Nucleus accumbens (tissue), 56 donors: ENCODE measurements around the gene ARHGAP18.

Experiments
- DNase-seq, 56 donors: peaks; one replicate each; lab custom pipeline; 2025; lab: John Stamatoyannopoulos, UW

ARHGAP18 gene, protein sequence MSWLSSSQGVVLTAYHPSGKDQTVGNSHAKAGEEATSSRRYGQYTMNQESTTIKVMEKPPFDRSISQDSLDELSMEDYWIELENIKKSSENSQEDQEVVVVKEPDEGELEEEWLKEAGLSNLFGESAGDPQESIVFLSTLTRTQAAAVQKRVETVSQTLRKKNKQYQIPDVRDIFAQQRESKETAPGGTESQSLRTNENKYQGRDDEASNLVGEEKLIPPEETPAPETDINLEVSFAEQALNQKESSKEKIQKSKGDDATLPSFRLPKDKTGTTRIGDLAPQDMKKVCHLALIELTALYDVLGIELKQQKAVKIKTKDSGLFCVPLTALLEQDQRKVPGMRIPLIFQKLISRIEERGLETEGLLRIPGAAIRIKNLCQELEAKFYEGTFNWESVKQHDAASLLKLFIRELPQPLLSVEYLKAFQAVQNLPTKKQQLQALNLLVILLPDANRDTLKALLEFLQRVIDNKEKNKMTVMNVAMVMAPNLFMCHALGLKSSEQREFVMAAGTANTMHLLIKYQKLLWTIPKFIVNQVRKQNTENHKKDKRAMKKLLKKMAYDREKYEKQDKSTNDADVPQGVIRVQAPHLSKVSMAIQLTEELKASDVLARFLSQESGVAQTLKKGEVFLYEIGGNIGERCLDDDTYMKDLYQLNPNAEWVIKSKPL

DNA sequence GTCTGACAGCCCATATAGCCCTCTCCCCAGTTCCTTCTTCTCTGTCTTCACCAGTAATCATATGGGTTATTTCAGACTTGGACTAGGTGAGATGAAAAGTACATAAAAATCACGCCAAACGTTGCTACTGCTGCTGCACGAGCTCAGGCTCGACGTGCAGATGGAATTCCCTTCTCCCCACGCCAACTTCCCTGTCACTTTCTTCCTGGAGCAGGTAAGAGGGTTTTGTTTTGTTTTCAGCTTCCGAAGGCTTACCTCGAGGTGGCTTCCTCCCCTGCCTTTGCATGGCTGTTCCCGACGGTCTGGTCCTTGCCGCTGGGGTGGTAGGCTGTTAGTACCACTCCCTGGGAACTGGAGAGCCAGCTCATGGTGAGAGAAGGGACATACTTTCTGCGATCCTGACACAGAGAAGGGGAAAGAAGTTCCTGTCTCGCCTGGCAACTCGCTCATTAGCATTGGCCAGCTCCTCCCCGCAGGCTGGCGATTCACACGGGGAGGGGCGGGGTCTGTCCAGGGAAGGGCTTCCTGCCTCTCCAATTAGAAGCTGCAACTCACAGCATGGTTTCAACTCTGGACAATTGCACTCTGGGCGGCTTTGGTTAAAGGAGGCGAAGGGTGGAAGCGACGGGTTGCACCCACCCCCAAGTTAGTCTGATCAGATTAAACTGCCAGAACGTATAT, at the start of gene ARHGAP18:
Gene ARHGAP18, minus strand, starts transcription at position 409 of the 681 bp plus-strand sequence. Its CDS starts 41 bp downstream, at position 368.
- DNase-seq: peak in 52 of 56 donors; percentile 6 to 82 (median 39)

DNA sequence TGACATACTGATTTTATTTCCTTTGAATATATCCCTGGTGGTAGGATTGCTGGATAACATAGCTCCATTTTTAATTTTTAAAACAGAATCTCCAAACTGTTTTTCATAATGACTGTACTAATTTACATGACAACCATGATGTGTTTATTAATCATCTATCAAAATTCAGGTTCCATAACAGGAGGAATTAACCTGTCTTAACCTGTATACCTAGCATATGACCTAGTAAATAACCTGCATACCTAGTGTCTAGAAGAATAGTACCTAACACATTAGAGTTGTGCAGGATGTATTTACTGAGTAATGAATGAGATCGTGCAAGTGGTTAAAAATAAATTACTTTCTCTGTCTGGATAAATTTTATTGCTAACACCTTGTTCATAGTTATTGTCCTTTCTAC, 45.8 kb upstream of the ARHGAP18 start:
- DNase-seq: no peak

DNA sequence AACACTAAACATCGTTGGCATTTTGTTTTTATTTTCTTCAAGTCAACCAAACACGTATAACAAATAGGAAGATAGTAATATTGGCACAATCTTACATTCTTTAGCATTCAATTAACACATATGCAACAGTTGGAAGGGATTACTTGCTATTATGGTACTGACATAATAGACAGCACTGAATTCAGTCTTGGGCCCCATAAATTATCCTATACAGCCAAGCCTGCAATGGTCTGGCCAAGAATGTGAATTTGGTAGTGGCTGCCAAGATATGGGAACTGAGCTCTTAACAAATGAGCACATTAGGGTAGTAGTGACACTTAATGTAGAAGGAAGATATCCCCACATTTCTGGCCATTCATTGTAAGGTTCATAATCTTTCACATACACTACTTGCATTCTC, 44.8 kb upstream of the ARHGAP18 start:
- DNase-seq: no peak

DNA sequence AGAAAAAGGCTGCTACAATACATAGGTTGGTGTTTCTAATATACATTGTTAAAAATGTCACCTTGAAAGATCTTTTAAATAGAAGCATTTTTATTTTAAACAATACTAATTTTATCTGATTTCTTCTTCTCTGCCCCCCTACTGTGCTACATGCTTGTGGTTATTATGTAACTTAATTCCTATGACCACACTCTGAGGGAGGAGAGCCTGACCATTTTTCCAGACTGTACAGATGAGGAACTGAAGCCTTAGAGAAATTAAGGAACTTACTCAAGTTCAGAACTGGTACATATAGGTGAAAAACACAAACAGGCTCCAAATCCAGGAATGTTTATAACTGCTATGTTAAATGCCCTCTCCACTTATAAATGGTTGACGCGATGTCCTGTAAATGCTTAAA, 43.4 kb upstream of the ARHGAP18 start:
- no peak for DNase-seq

DNA sequence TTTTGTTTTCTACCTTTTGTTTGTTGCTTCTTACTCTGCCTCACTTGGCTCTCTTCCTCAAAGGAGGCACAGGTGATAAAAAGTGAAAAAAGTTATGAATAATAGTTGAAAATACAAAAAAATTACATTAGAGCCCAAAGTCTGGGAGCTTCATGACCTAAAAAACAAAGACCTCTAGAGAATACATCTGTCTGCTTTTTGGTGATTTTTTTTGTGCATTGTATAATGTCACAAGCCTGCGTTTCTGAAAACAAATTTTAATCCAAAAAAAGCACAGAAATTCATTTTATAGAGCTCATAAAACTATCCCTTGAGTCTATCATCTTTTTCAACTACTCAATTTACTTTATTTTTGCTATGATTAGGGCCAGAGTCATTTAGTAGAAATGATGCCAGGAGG, 41.4 kb upstream of the ARHGAP18 start:
- DNase-seq: no peak

DNA sequence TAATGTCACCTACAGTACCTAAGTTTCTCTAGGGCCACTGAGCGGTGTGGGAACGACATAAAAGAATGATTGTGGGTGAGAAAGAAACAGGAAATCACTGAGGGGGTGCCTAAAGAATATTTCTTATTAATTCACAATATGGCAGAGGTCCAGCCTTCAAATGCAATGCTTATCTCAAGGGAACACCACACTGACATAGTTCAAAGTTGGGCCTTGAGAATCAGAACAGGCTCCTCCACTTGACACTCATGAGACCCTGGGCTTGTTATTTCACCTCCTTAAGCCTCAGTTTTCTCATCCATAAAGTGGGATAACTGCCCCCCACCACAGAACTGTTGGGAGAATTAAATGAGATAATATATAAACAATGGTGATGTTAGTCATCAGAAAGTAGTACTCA, 40.4 kb upstream of the ARHGAP18 start:
- DNase-seq: no peak

DNA sequence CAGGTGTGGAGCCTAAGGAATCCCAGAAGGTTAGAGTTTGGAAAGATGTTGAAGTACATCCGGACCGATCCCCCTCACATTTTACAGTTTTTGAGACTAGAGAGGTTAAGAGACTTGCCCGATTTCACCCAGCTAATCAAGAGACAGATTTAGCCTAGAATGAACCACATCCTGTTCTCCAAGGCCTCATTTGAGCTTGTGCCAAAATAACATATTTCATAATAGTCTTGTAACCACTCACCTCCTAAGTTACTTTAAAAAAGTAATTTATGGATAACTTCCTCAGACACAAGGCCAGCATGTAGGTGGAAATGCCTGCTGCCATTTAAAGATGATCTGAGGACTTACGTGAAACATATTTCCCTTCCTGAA, 39.8 kb upstream of the ARHGAP18 start:
- no peak for DNase-seq

DNA sequence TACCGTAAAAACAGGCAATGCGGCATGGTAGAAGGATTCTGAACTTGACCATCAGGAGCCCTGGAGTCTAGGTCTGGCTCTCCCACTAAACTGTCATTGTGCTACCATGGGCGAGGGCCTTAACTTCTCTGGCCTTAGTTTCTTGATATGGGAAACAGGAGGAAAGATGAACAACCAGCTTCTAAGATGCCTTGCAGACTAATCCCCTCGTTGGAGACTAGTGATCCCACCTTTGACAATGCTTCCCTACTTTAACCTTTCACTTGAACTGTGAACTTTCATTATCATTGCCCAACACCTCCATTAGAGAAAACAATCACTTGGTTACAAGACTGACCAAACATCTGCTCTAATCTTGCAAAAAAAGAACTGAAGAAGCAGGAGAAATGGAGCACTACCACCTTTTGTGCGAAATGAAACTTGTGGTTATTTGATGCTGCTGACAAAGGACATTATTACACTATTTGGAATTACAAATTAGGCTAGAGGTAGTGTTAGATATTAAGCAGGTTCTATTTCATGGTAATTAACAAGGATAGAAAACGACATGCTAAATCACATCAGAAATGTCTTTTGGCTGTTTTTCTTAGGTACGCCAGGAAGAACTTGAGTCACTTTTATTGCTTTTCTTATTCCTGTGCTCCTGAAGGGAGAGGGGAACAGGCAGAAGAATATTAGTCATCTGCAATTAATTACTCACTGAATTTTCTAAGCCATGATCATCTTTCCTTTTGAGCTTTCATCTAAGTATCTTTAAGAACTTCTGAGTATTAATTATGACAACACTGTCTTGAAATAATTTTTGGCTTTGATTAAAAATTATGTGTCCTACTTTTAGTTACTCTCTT, 39.1 kb upstream of the ARHGAP18 start:
- DNase-seq: no peak

DNA sequence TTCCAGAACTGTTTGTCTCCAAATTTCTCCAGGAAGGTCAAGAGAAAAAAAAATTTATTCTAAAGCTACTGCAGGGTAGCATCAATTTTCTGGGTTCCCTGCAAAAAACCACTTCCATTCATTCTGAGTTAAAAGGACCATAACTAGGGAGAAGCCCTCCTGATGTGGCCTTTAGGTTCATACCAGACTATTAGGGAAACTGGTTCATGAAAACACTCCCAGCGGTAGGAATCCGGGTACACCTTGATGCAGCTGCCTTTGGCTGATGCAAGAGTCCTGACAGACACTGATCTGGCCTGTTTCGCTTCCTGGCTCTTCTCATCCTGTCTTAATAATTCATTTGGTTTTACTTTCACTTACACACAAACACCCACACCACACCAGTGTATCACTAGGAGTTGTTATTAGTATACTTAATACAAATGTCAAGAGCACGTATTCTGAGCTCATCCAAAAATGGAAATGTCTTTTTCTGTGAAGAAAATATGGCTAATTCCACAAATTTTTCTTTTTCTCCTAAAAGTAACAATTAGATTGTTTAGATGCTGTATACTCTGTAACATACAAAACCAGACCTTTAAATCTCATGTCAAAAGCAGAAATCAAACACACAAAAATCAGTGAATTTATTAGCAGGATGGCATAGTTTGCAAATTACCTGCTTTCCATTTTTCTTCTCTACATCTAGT, 38.4 kb upstream of the ARHGAP18 start:
- peak in 1 of 56 donors; percentile 7 for DNase-seq

DNA sequence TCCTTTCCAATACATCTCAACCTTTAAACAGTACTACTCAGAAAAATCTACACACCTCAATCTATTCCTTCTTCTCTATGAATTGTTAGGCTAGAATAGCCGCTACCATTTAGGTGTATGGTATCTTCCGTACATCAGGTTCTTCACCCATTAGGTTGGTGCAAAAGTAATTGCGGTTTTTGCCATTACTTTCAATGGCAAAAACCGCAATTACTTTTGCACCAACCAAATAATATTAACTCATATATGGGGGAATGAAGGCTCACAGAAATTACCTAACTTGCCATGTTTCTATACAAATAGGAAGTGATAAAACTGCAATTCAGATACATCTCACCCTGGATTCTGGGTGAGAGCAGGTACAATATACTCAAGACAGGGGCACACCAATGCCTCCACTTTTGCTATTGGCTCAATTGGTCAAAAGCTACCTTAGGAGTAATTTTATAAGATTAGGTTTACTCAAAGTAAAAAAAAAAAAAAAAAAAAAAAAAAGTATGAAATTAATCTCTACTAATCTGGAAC, 37.7 kb upstream of the ARHGAP18 start:
- DNase-seq: no peak

DNA sequence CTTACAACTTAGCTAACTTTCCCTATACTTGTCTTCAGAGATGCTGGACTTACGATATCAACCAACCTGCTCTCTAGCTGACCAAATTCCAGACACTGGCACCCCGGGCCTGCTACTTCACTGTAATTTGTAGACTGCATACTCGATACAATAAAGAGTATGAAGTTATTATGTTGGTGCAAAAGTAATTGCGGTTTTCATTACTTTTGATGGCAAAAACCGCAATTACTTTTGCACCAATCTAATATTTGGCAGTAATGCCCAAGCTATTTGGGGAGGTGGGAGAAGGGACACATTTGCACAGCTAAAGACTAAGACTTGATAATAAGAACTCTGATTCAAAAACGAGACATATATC, 34.9 kb upstream of the ARHGAP18 start:
- no peak for DNase-seq

DNA sequence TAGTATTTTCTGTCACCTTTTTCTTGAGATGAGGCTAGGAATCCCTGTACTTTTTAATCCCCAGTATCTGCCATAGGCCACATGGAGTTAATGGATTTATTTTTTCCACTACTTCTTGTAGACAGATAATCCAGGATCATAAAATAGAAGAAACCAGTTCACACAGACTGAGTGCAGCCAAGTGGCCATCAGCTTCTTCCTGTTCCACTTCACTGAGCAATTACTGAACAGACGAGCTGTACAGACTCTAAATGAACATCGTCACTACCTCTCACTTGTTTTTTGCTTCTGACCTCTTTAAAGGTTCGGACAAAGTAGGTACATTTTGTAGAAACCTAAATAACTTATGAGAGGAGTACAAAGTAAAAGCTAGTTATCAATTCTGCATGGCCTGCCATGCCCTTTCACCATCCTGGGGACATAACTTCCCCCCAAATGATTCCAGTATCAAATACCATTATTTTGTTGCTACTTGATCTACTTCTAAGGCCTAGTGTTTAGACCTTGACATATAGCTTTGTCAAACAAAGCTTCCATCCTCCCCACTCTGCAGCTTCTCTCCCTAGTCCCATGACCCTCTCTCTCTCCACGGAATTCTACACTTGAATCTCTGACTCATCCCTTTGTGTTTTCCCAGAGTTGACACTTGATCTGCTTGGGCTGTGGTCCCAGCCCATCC, 34.4 kb upstream of the ARHGAP18 start:
- peak in 1 of 56 donors; percentile 6 for DNase-seq

DNA sequence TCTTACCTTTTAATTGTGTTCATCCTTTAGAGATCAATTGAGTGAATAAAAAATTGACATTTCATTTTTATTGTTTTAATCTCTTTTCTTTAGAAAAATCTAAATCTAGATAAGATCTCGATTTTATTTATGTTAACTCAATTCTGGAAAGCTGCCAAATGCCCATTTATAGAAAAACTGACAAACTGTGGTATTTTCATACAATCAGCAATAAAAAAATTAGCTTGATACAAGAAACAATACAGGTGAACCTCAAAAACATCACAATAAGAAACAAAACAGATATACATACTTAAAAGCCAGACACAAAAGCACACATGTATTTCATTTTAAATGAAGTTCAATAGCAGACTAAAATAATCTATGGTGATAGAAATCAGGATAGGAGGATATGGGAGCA, 30.0 kb upstream of the ARHGAP18 start:
- DNase-seq: no peak

DNA sequence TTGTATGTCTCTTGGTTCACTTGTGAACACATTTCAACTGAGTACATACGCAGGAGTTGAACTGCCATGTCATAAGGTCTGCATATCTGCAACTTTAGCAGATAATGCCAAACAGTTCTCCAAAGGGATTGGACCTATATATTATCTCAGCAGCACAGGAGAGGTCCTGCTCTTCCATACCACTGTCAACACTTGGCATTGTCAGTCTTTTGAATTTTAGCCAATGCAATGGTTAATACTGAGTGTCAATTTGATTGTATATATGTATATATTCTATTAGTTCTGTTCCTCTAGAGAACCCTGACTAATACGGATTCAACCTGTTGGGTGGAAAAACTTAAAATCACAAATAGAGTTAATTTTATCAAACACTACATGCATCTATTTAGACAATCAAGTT, 26.1 kb upstream of the ARHGAP18 start:
- DNase-seq: no peak

DNA sequence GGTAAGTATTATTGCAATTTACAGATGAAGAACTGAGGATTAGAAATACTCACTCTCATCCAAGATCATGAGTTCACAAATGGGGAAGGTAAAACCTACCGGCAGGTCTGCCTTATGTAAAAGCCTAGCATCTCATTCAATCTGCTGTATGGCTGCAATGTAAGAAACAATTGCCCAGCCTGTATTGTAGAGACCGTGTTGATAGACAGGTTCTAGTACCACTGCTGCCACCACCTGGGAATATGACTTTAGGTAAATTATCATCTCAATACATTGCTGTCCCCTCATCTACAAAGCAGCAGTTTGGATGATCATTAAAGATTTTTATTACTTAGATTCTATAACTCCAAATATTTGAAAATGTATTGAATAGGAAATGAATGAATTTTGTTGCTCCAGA, 23.3 kb upstream of the ARHGAP18 start:
- no peak for DNase-seq

DNA sequence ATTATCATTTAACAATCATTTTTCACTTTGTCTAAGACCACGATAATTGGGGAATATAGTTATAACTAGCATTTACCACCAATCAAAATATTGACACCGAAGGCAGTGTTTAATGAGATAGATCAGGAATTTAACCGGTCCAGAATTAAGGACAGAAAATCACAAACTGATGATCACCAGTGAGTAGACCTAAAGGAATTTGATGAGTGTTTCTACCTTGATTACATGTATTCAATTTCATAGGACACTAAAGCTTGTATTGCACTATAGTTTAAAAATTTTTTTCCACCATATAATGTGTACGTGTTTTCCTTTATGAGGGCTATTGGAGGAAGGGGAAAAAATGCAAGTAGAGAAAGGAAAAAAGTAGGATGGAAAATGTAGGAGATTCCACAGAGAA, 22.6 kb upstream of the ARHGAP18 start:
- DNase-seq: no peak

DNA sequence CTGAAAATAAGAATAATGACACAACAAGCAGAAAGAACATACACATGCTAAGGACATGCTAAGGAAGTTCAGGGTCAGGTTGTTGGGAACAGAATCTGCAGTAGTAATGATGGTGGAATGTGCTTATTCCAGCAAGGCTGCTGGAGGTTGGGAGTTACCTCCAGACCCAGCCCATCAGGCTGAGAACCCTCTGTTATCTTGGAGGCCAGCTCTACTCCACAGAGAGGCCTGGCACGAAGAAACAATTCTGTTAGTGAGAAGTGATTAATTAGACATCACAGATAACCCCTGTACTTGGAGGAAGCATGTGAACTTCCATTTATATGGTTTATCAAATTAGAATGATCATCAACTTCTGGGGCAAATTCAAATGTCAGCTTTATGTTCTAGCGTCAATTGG, 22.1 kb upstream of the ARHGAP18 start:
- no peak for DNase-seq

DNA sequence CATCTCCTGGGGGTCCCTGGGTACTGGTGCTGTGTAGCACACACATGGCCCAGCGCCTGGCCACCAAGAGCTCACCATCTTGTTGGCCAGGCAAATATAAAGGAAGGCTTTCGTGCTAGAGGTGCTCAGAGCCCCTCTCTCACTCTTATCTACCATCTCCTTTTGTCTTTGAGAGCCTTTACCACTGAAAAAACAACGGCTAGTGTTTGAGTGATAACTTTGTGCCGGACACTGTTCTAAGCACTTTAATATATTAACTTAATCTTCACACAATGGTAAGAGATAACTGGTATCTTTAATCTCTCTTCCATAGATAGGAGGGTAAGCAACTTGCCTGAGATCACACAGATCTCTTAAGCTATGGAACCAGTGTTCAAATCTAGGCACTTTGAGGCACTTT, 21.5 kb upstream of the ARHGAP18 start:
- no peak for DNase-seq

DNA sequence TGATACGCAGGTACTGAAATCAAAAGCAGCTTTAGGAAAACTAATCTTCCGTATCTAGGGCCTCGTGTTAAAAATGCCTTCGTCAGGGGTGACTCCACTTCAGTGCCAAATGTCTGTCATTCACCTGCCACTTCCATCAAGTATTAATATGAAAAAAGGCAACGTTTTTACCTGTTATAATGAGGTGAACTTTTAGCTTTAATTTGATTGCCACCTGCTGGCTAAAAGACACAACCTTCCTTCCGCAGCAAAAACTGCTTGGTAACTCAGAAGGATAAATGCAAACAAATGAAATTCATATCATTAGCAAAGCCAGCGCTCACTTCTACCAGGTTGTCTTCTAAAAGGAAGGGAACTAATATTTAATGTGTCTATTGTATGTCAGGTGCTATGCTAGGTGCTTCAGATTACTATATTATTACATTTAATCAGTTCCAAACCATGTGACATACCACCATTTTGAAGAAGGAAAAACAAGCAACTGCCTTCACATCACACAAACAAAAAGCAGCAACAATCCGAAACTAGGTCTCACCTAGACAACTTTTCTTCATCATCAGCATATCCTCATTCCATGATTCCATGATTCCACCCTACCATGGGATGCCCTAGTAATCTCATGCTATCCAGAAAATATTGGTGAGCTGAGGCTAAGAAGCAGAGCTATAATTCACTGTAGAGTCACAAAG, 20.6 kb upstream of the ARHGAP18 start:
- peak in 5 of 56 donors; percentile 7 to 20 (median 13) for DNase-seq
